Sciatic nerve (tissue), 1 donor: ENCODE measurements around the gene LOC128125822. TPM values are rescaled to one million over a fixed set of nuclear protein-coding genes. Genes with fewer than 3 reads are reported as not detected.

Experiments
- total RNA-seq: library from RNA; stranded (reverse); fragmentation: NEBNext Ultra II Directional; extraction: Animal tissue kit (Norgen Biotek cat#: 25700); gene quantifications from one replicate; pipeline ENCODE4 v1.2.1, GENCODE V29; 2021
- donor health status: DM: no; HTN: no; CAD: no.

Gene LOC128125822

Other genes starting within 250 kb of the LOC128125822 start
- 39.1 TPM for gene PTP4A1, start within 50 bp of the LOC128125822 start, total RNA-seq
- 88.5 TPM for gene PHF3, start 63.3 kb downstream of the LOC128125822 start, total RNA-seq